Body of pancreas (tissue), 4 donors: ENCODE data around the gene TBX4. TPM values are rescaled to one million over a fixed set of nuclear protein-coding genes. Genes with fewer than 3 reads are reported as not detected.

Source experiments
- ATAC-seq: fragments of 150-250 bp; one replicate; pipeline ENCODE4 v1.9.1; 2016
- DNase-seq, 4 donors: peaks; one replicate each; pipeline ENCODE4 v3.0.0-alpha.2; 2019
- H3K27ac ChIP-seq, 4 donors: fragments of 200-600 bp; sonication (generic); 1 replicate in 3 of 4; 2 replicates in 1 of 4; pipeline versions ENCODE4 v1.5.1 to v1.6.1; 2016 to 2019; ENCODE audit warnings: mild to moderate bottlenecking in 1 of 4, mixed read lengths in 1 of 4, moderate library complexity in 1 of 4
- H3K27me3 ChIP-seq, 2 donors: fragments of 200-600 bp; sonication (generic); one replicate each; pipeline ENCODE4 v1.6.0; 2016; ENCODE audit warnings: mild to moderate bottlenecking in 1 of 2
- H3K36me3 ChIP-seq, 2 donors: fragments of 200-600 bp; sonication (generic); replicated peaks in 1 of 2; 2 replicates each; pipeline ENCODE4 v1.5.1; 2016; ENCODE audit warnings: low read depth in 2 of 2; ENCODE audit not compliant: insufficient read depth in 1 of 2
- H3K4me1 ChIP-seq: fragments of 200-600 bp; sonication (generic); one replicate; pipeline ENCODE4 v1.6.0; 2016
- H3K4me3 ChIP-seq, 2 donors: fragments of 200-600 bp; sonication (generic); 1 replicate in 1 of 2; 2 replicates in 1 of 2; pipeline ENCODE4 v1.5.1; 2016 to 2019
- H3K9me3 ChIP-seq, 3 donors: fragments of 200-600 bp; sonication (generic); 1 replicate in 2 of 3; 2 replicates in 1 of 3; pipeline ENCODE4 v1.5.1; 2016
- POLR2A ChIP-seq, 3 donors: fragments of 450-650 bp; IDR thresholded peaks; one replicate each; pipeline ENCODE4 v1.6.1; 2016; ENCODE audit warnings: antibody characterized with exemption in 3 of 3, mild to moderate bottlenecking in 2 of 3
- WGBS, 2 donors: methylation state at CpG; one replicate each; pipeline ENCODE4 v1.1.5; 2017; 5-methylcytosine and 5-hydroxymethylcytosine counted together
- intact Hi-C: fragments of 100-400 bp; cut with DNase I; formaldehyde crosslinking; loops from one replicate; pipeline ENCODE4 v1.15.1; 2023
- total RNA-seq, 2 donors: library from RNA; depleted of rRNA; stranded (reverse); fragments of >200 nt; gene quantifications; one replicate each; pipeline ENCODE4 v1.1.0, GENCODE V29; 2016
- TF ChIP-seq, protein P1 (sequence below), 7 experiments: fragments of 450-650 bp in 4 of 7; fragments of 200-600 bp in 3 of 7; sonication (generic) in 3 of 7; IDR thresholded peaks; one replicate each; pipeline ENCODE4 v1.5.1; 2016 to 2019; ENCODE audit warnings: antibody characterized with exemption in 7 of 7

Gene TBX4
- total RNA-seq, 2 donors from 2014 or later: not detected

- Histone ChIP-seq H3K9me3 (no peaks in the 10 kb centered on the region), H3K27me3 (peaks cover 0 to 5% of the 10 kb centered on the region in 2 donors), H3K4me1 (no peaks in the 10 kb centered on the region), H3K4me3 (no peak overlapping the region), H3K27ac (no peak overlapping the region), H3K36me3 (no peaks in the 10 kb centered on the region)
- no peak for DNase-seq
- ATAC-seq: no peak
- 53 to 75% methylated on average over 3 to 5 of the region's 5 CpGs for WGBS, 2 donors
- TF ChIP-seq, protein P1, sequence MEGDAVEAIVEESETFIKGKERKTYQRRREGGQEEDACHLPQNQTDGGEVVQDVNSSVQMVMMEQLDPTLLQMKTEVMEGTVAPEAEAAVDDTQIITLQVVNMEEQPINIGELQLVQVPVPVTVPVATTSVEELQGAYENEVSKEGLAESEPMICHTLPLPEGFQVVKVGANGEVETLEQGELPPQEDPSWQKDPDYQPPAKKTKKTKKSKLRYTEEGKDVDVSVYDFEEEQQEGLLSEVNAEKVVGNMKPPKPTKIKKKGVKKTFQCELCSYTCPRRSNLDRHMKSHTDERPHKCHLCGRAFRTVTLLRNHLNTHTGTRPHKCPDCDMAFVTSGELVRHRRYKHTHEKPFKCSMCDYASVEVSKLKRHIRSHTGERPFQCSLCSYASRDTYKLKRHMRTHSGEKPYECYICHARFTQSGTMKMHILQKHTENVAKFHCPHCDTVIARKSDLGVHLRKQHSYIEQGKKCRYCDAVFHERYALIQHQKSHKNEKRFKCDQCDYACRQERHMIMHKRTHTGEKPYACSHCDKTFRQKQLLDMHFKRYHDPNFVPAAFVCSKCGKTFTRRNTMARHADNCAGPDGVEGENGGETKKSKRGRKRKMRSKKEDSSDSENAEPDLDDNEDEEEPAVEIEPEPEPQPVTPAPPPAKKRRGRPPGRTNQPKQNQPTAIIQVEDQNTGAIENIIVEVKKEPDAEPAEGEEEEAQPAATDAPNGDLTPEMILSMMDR (IDR thresholded peaks at IDR 0.05): no peak
- no peak for TF ChIP-seq POLR2A (IDR thresholded peaks at IDR 0.05)
- intact Hi-C loops: no loop called here
Observed at GRCh38 chr17:61480414-61480807, 28.2 kb downstream of the TBX4 start.

- Histone ChIP-seq H3K9me3 (no peaks in the 10 kb centered on the region), H3K27me3 (peaks cover 0 to 5% of the 10 kb centered on the region in 2 donors), H3K27ac (no peak overlapping the region), H3K36me3 (no peaks in the 10 kb centered on the region), H3K4me3 (no peak overlapping the region), H3K4me1 (no peaks in the 10 kb centered on the region)
- intact Hi-C loops: no loop called here
- ATAC-seq (no peak), DNase-seq (no peak)
- no peak for TF ChIP-seq POLR2A (IDR thresholded peaks at IDR 0.05)
- TF ChIP-seq, protein P1 (IDR thresholded peaks at IDR 0.05): no peak
- WGBS, 2 donors: 82 to 86% methylated on average over 5 of the region's 5 CpGs
Observed at GRCh38 chr17:61481421-61481820, 29.2 kb downstream of the TBX4 start.

DNA sequence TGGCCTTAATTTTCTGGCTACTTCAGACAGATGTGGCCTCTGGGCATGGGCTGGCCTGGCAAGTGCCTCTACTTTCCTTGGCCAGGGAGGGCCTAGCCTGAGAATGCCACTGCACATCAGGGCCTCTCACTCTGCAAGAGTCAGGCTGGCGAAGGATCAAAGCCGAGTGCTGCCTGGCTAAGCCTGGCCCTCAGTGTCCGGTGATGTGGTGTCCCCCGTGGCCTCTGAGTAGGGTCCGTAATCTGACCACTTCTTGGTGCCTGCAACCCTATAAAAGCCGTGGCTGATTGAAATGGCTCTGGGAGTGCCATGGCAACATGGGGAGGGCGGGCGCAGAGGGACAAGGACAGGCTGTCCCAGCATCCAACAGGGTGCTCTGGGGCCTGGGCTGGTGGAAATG is 30.2 kb downstream of the TBX4 start:
- DNase-seq: no peak
- Histone ChIP-seq H3K36me3 (no peaks in the 10 kb centered on the region), H3K4me3 (no peak overlapping the region), H3K9me3 (no peaks in the 10 kb centered on the region), H3K27ac (no peak overlapping the region), H3K4me1 (no peaks in the 10 kb centered on the region), H3K27me3 (no peaks in the 10 kb centered on the region)
- intact Hi-C loops: no loop called here
- WGBS, 2 donors: 82 to 92% methylated on average over 6 to 8 of the region's 8 CpGs
- TF ChIP-seq POLR2A (IDR thresholded peaks at IDR 0.05): no peak
- TF ChIP-seq, protein P1 (IDR thresholded peaks at IDR 0.05): no peak
- no peak for ATAC-seq

GRCh38 chr17:61483778-61484116 is 31.5 kb downstream of the TBX4 start:
- DNase-seq (no peak), ATAC-seq (no peak)
- Histone ChIP-seq H3K36me3 (no peaks in the 10 kb centered on the region), H3K27me3 (no peaks in the 10 kb centered on the region), H3K27ac (no peak overlapping the region), H3K4me3 (no peak overlapping the region), H3K9me3 (no peaks in the 10 kb centered on the region), H3K4me1 (peaks cover under 1% of the 10 kb centered on the region)
- intact Hi-C loops: no loop called here
- 49 to 50% methylated on average over 2 of the region's 2 CpGs for WGBS, 2 donors
- TF ChIP-seq, protein P1 (IDR thresholded peaks at IDR 0.05): no peak
- TF ChIP-seq POLR2A (IDR thresholded peaks at IDR 0.05): no peak

- intact Hi-C loops: no loop called here
- TF ChIP-seq, protein P1 (IDR thresholded peaks at IDR 0.05): no peak
- no peak for TF ChIP-seq POLR2A (IDR thresholded peaks at IDR 0.05)
Observed at GRCh38 chr17:61484174-61484573, 32.0 kb downstream of the TBX4 start.

More at GRCh38 chr17:61484174-61484573, 32.0 kb downstream of the TBX4 start:
- Histone ChIP-seq H3K27me3 (no peaks in the 10 kb centered on the region), H3K36me3 (no peaks in the 10 kb centered on the region), H3K4me1 (peaks cover 4% of the 10 kb centered on the region), H3K4me3 (no peak overlapping the region), H3K9me3 (no peaks in the 10 kb centered on the region), H3K27ac (no peak overlapping the region)
- DNase-seq (no peak), ATAC-seq (no peak)
- 85 to 98% methylated on average over 5 of the region's 5 CpGs for WGBS, 2 donors
